H9 (cell line): ENCODE results near the gene ANKRD34B. TPM values are rescaled to one million over a fixed set of nuclear protein-coding genes. Genes with fewer than 3 reads are reported as not detected.

Source experiments
- DNase-seq: peaks from one replicate; pipeline ENCODE4 v3.0.0-alpha.2; 2017
- H2AFZ ChIP-seq: one replicate; pipeline ENCODE4 v1.6.1; 2013; ENCODE audit warnings: mild to moderate bottlenecking, low read length, control low read depth, moderate library complexity
- H2AK5ac ChIP-seq: 2 replicates; pipeline ENCODE4 v1.6.1; 2013; ENCODE audit warnings: low read length, control low read depth, mixed read lengths; ENCODE audit not compliant: insufficient read length
- H2BK120ac ChIP-seq: one replicate; pipeline ENCODE4 v1.6.1; 2013; ENCODE audit warnings: low read depth, mild to moderate bottlenecking, low read length, control low read depth, inconsistent platforms; ENCODE audit not compliant: poor library complexity, severe bottlenecking
- H2BK12ac ChIP-seq: 2 replicates; pipeline ENCODE4 v1.6.1; 2013; ENCODE audit warnings: low read length, control low read depth, mixed read lengths, low read depth; ENCODE audit not compliant: insufficient read length
- H2BK15ac ChIP-seq: 2 replicates; pipeline ENCODE4 v1.6.1; 2013; ENCODE audit warnings: low read depth, low read length, control low read depth
- H2BK20ac ChIP-seq: one replicate; pipeline ENCODE4 v1.6.1; 2013; ENCODE audit warnings: low read depth, mild to moderate bottlenecking, low read length, control low read depth, inconsistent platforms; ENCODE audit not compliant: poor library complexity, severe bottlenecking
- H2BK5ac ChIP-seq: 2 replicates; pipeline ENCODE4 v1.6.1; 2013; ENCODE audit warnings: low read length, control low read depth, mixed read lengths; ENCODE audit not compliant: insufficient read length
- H3K14ac ChIP-seq: 2 replicates; pipeline ENCODE4 v1.6.1; 2013; ENCODE audit warnings: low read length, control low read depth; ENCODE audit not compliant: insufficient read depth
- H3K18ac ChIP-seq: 2 replicates; pipeline ENCODE4 v1.6.1; 2013; ENCODE audit warnings: low read depth, mild to moderate bottlenecking, mixed read lengths, low read length, control low read depth; ENCODE audit not compliant: insufficient read length
- H3K23ac ChIP-seq: 2 replicates; pipeline ENCODE4 v1.6.1; 2013; ENCODE audit warnings: low read length, control low read depth, mixed read lengths, low read depth; ENCODE audit not compliant: insufficient read length
- H3K23me2 ChIP-seq: 2 replicates; pipeline ENCODE4 v1.6.1; 2013; ENCODE audit warnings: low read depth, mild to moderate bottlenecking, mixed read lengths, low read length, control low read depth; ENCODE audit not compliant: insufficient read length, poor library complexity, severe bottlenecking
- H3K27ac ChIP-seq: 2 replicates; pipeline ENCODE4 v1.5.1; 2013; ENCODE audit warnings: low read length, control low read depth, mixed read lengths, low read depth; ENCODE audit not compliant: insufficient read length
- H3K27me3 ChIP-seq: 2 replicates; pipeline ENCODE4 v1.6.1; 2013; ENCODE audit warnings: low read length, control low read depth, inconsistent platforms; ENCODE audit not compliant: insufficient read depth
- H3K4ac ChIP-seq: 2 replicates; pipeline ENCODE4 v1.6.1; 2013; ENCODE audit warnings: low read depth, mild to moderate bottlenecking, control low read depth, inconsistent platforms, low read length, moderate library complexity
- H3K4me1 ChIP-seq: 2 replicates; pipeline ENCODE4 v1.6.1; 2013; ENCODE audit warnings: low read length, control low read depth, inconsistent platforms; ENCODE audit not compliant: insufficient read depth
- H3K4me2 ChIP-seq: 2 replicates; pipeline ENCODE4 v1.6.1; 2013; ENCODE audit warnings: low read length, control low read depth, mixed read lengths; ENCODE audit not compliant: insufficient read length, insufficient read depth
- H3K56ac ChIP-seq: 2 replicates; pipeline ENCODE4 v1.6.1; 2013; ENCODE audit warnings: low read depth, mild to moderate bottlenecking, mixed read lengths, low read length, control low read depth; ENCODE audit not compliant: insufficient read length
- H3K79me1 ChIP-seq: 2 replicates; pipeline ENCODE4 v1.6.1; 2013; ENCODE audit warnings: low read depth, mild to moderate bottlenecking, moderate library complexity, low read length, control low read depth, inconsistent platforms; ENCODE audit not compliant: insufficient read depth, poor library complexity, severe bottlenecking
- H3K79me2 ChIP-seq: 2 replicates; pipeline ENCODE4 v1.6.1; 2013; ENCODE audit warnings: low read length, control low read depth, inconsistent platforms; ENCODE audit not compliant: insufficient read depth
- H3K9ac ChIP-seq: 2 replicates; pipeline ENCODE4 v1.6.1; 2013; ENCODE audit warnings: low read length, control low read depth, mixed read lengths; ENCODE audit not compliant: insufficient read length; ENCODE audit errors: extremely low read depth
- H3K9me3 ChIP-seq: one replicate; pipeline ENCODE4 v1.6.1; 2013; ENCODE audit warnings: low read depth, low read length, inconsistent platforms; ENCODE audit not compliant: control insufficient read depth
- H3T11ph ChIP-seq: one replicate; pipeline ENCODE4 v1.6.1; 2013; ENCODE audit warnings: mild to moderate bottlenecking, low read length, control low read depth, inconsistent platforms
- H4K20me1 ChIP-seq: one replicate; pipeline ENCODE4 v1.6.1; 2013; ENCODE audit not compliant: control insufficient read depth, insufficient read length, insufficient read depth
- H4K5ac ChIP-seq: 2 replicates; pipeline ENCODE4 v1.6.1; 2013; ENCODE audit warnings: low read depth, mild to moderate bottlenecking, mixed read lengths, low read length, control low read depth; ENCODE audit not compliant: insufficient read length
- H4K8ac ChIP-seq: replicated peaks from 2 replicates; pipeline ENCODE4 v1.6.1; 2013; ENCODE audit warnings: low read length, control low read depth, mixed read lengths, low read depth; ENCODE audit not compliant: insufficient read length
- H4K91ac ChIP-seq: 2 replicates; pipeline ENCODE4 v1.6.1; 2013; ENCODE audit warnings: low read depth, mild to moderate bottlenecking, moderate library complexity, mixed read lengths, low read length, control low read depth; ENCODE audit not compliant: insufficient read length
- H3K27ac Mint-ChIP-seq, 3 experiments: 2 replicates in 2 of 3; 3 replicates in 1 of 3; pipeline ENCODE4 v1.8.0; 2020 to 2021; ENCODE audit warnings: mixed read lengths in 3 of 3, mild to moderate bottlenecking in 1 of 3, moderate library complexity in 1 of 3
- H3K27me3 Mint-ChIP-seq: 2 replicates; pipeline ENCODE4 v1.8.0; 2021; ENCODE audit warnings: low read depth, mild to moderate bottlenecking, moderate library complexity, mixed read lengths
- H3K36me3 Mint-ChIP-seq, 3 experiments: 2 replicates in 2 of 3; 3 replicates in 1 of 3; pipeline ENCODE4 v1.8.0; 2020 to 2021; ENCODE audit warnings: low read depth in 3 of 3, mixed read lengths in 3 of 3; ENCODE audit not compliant: insufficient read depth in 1 of 3
- H3K4me1 Mint-ChIP-seq, 2 experiments: 2 replicates each; pipeline ENCODE4 v1.8.0; 2020; ENCODE audit warnings: mixed read lengths in 2 of 2
- H3K4me3 Mint-ChIP-seq, 2 experiments: 2 replicates in 1 of 2; 3 replicates in 1 of 2; pipeline ENCODE4 v1.8.0; 2020 to 2021; ENCODE audit warnings: mild to moderate bottlenecking in 2 of 2, mixed read lengths in 2 of 2, moderate library complexity in 1 of 2
- H3K9me3 Mint-ChIP-seq, 2 experiments: 2 replicates in 1 of 2; 3 replicates in 1 of 2; pipeline ENCODE4 v1.8.0; 2020; ENCODE audit warnings: mild to moderate bottlenecking in 2 of 2, mixed read lengths in 2 of 2, moderate library complexity in 1 of 2
- WGBS: extraction: QIAGEN DNeasy Blood & Tissue Kit; methylation state at CpG from one replicate; pipeline ENCODE4 v1.1.7; 2013; ENCODE audit warnings: missing lambda C conversion rate, low lambda C conversion rate, mixed read lengths; ENCODE audit not compliant: insufficient read length; ENCODE audit errors: extremely low coverage; 5-methylcytosine and 5-hydroxymethylcytosine counted together
- total RNA-seq: library from RNA; stranded (reverse); gene quantifications from 2 replicates; pipeline ENCODE4 v1.2.1, GENCODE V29; 2021
- TF ChIP-seq, protein P1 (sequence below): fragments of 200-600 bp; sonication (generic); conservative IDR thresholded peaks from 3 replicates; pipeline ENCODE4 v1.8.0; 2021; ENCODE audit warnings: antibody characterized with exemption, mild to moderate bottlenecking

ANKRD34B gene
- total RNA-seq, 1 experiment from 2014 or later: 0.72 TPM

DNA sequence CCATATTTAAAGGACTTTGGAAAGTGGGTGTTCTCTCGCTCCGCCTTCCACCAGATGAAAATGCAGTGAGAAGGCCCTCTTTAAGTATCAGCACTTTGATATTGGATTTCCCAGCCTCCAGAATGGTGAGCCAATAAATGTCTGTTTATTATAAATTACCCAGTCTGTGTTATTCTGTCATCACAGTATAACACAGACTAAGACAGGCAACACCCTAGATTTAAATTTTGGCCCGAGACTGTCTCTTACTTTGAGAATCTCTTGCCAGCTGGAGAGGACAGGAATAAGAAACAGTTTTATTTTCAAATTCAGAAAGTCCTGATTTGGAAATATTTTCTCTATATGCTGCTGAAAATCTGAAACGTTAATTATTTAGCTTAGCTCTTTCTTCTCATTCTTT, 60.7 kb downstream of the ANKRD34B start:
- H2BK5ac ChIP-seq: no peak overlapping the region
- H2BK12ac ChIP-seq: no peak overlapping the region
- Mint-ChIP-seq H3K27me3 (no peaks in the 10 kb centered on the region), H3K4me1 (no peaks in the 10 kb centered on the region; a peak in 1 of 4 replicates), H3K27ac (no peak overlapping the region), H3K9me3 (no peaks in the 10 kb centered on the region), H3K36me3 (no peaks in the 10 kb centered on the region; a peak in 2 of 7 replicates), H3K4me3 (no peak overlapping the region)
- no peak overlapping the region for H4K8ac ChIP-seq
- no peak overlapping the region for H3T11ph ChIP-seq
- DNase-seq: no peak
- TF ChIP-seq, protein P1, sequence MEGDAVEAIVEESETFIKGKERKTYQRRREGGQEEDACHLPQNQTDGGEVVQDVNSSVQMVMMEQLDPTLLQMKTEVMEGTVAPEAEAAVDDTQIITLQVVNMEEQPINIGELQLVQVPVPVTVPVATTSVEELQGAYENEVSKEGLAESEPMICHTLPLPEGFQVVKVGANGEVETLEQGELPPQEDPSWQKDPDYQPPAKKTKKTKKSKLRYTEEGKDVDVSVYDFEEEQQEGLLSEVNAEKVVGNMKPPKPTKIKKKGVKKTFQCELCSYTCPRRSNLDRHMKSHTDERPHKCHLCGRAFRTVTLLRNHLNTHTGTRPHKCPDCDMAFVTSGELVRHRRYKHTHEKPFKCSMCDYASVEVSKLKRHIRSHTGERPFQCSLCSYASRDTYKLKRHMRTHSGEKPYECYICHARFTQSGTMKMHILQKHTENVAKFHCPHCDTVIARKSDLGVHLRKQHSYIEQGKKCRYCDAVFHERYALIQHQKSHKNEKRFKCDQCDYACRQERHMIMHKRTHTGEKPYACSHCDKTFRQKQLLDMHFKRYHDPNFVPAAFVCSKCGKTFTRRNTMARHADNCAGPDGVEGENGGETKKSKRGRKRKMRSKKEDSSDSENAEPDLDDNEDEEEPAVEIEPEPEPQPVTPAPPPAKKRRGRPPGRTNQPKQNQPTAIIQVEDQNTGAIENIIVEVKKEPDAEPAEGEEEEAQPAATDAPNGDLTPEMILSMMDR: no peak
- no peaks in the 10 kb centered on the region for H4K20me1 ChIP-seq
- H3K18ac ChIP-seq: no peak overlapping the region
- H3K27ac ChIP-seq: no peak overlapping the region
- no peak overlapping the region for H2BK20ac ChIP-seq
- no peaks in the 10 kb centered on the region for H3K4me1 ChIP-seq
- H2AFZ ChIP-seq: no peak overlapping the region
- WGBS: no CpG with 5 or more reads among the region's 4 CpGs
- no peak overlapping the region for H2BK120ac ChIP-seq
- H4K91ac ChIP-seq: no peak overlapping the region
- H3K9ac ChIP-seq: no peak overlapping the region
- H2AK5ac ChIP-seq: no peak overlapping the region
- no peak overlapping the region for H3K14ac ChIP-seq
- no peak overlapping the region for H3K56ac ChIP-seq
- no peaks in the 10 kb centered on the region for H3K79me2 ChIP-seq
- H3K9me3 ChIP-seq: no peaks in the 10 kb centered on the region
- H3K27me3 ChIP-seq: no peaks in the 10 kb centered on the region
- no peak overlapping the region for H2BK15ac ChIP-seq
- no peak overlapping the region for H3K4me2 ChIP-seq
- H4K5ac ChIP-seq: no peak overlapping the region
- no peak overlapping the region for H3K4ac ChIP-seq
- H3K79me1 ChIP-seq: no peaks in the 10 kb centered on the region
- no peaks in the 10 kb centered on the region for H3K23me2 ChIP-seq
- H3K23ac ChIP-seq: no peak overlapping the region
